GM18502 (cell line): ENCODE measurements around the gene UIMC1.
A peak's percentile ranks its signal among the peaks of the same experiment; 100 is the strongest.
"Not testable (repeated sequence)": the region's sequence is repeated elsewhere in the genome, so short reads cannot be mapped to it uniquely, and the experiment has no call there.

Experiments used
- ATAC-seq: cut with Tn5 transposase; IDR thresholded peaks from one replicate; pipeline ENCODE4 v1.9.1; 2021; ENCODE audit warnings: mild to moderate bottlenecking; ENCODE audit not compliant: unreplicated experiment, poor library complexity

Gene UIMC1

DNA sequence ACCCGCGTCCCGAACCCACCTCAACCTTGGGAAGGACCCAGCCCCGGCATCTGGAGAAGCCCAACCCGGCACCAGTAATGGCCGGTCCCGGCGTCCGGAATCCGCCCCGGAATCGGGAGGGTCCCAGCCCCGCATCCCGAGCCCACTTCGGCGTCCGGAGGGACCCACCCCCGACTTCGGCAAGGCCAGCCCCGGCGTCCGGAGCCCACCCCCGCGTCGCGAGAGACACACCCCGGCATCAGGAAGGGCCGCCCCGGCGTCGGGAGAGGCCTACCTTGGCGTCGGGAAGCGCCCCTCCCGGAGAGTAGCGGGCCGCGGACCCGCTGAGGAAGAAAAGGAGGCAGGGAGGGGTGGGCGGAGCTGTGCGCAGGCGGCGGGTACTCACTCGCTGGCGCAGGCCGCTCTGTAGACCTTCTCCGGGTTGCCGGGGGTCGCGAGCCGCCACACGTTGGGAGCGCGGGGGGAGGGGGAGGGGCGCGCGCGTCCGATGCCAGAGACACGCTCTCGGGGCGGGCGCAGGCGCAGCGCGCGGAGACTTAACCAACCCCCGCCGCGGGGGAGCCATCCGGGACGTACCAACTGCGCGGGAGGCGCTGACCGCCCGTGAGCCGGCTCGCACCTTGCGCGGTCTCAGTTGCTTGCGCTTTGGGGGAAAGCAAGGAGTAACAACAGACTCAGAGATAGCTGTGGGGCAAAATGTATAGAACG is at the start of gene UIMC1:
UIMC1 (minus strand) TSS at position 515 of the 708 bp plus-strand sequence. CDS start 24,164 bp downstream, outside the sequence.
- ATAC-seq, result peak; percentile 73

DNA sequence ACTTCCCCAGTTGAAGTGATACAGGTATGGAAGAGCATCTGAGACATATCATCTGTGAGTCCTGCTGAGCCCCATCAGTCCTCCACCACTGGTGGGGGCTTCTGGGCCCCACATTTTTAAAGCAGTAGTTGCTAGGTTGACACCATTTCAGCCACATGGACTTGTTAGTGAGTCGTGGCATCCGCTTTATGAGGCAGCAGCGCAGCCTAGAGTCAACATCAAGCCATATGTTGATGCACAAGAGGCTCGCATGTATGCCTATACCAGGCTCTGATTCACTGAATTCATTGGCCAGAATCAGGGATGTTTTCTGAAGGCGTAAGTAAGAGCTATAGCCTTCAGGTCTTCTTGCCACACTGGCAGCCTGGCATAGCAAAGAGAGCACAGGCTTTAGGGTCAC is 42.7 kb upstream of the UIMC1 start:
- ATAC-seq, result no peak

DNA sequence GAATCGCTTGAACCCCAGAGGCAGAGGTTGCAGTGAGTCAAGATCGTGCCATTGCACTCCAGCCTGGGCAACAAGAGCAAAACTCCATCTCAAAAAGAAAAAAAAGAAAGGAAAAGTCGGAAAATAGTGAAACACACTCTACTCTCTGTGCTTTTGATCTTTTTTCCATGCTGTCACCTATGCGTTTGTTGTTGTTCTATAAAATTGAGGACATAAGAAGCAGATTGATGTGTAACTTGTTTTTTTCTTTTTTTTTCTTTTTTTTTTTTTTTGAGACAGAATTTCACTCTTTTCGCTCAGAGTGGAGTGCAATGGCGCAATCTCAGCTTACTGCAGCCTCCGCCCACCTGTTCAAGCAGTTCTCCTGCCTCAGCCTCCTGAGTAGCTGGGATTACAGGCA is 42.0 kb upstream of the UIMC1 start:
- not testable (repeated sequence) for ATAC-seq

DNA sequence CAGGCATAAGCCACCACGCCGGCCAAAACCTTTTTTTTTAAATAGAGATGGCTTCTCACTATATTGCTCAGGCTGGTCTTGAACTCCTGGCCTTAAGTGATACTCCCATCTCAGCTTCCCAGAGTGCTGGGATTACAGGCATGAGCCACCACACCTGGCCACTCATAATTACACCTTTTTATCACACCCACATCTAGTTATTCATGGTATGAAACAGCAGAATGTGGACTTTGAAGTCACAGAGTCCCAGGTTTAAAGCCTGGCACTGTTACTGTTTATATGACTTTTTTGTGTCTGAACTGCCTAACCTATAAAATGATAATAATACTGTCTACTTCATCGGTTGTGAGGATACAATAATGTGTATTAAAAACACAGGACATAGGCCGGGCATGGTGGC is 39.1 kb upstream of the UIMC1 start:
- ATAC-seq, result no peak

DNA sequence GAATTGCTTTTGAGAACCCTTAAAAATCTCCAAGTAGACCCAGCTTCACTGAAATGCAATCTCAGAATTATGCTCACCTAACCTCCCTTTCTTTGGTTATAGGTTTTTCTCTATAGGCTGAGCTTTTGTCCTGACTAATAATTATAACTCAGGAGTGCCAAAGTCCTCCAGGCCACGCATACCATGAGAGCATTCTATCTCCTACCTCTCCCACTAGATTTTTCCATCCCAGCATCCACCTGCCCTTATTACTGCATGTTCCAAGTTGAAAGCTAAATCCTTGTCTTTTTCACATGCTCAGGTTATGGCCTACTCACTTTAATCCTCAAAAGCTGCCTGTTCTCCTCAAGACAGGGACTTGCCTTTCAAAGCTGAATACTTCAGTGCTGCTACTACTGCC is 38.1 kb upstream of the UIMC1 start:
- no peak for ATAC-seq

DNA sequence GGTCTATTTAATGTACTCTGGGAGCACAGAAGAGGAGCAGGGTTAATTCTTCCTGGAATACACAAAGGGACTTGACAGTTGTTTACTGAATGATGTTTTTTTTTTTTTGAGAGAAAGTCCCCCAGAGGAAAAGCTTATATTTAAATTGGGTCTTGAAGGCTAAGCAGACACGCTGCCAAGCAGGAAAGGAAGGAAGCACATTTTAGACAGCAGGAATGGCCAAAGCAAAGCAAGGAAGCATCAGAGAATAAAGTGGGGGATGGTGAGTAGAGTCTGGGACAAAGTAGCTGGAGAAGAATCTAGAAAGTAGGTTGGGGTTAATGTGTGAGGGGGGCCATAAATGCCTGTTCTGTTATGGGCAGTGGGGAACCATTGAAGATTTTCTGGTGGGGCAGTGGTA is 37.4 kb upstream of the UIMC1 start:
- no peak for ATAC-seq

DNA sequence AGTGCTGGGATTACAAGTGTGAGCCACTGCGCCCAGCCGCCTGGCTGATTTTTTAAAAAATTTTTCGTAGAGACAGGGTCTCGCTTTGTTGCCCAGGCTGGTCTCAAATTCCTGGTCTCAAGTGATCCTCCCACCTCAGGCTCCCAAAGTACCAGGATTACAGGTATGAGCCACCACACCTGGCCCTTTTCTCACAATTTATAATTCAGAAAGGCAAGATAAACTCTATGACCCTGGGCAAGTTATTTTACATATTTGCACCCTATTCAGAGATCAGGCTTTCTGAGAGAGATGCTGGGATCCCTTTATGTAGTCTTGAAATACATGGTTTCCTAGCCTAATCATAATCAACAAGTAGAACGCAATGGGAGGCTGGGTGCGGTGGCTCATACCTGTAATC is 36.5 kb upstream of the UIMC1 start:
- ATAC-seq, result no peak

DNA sequence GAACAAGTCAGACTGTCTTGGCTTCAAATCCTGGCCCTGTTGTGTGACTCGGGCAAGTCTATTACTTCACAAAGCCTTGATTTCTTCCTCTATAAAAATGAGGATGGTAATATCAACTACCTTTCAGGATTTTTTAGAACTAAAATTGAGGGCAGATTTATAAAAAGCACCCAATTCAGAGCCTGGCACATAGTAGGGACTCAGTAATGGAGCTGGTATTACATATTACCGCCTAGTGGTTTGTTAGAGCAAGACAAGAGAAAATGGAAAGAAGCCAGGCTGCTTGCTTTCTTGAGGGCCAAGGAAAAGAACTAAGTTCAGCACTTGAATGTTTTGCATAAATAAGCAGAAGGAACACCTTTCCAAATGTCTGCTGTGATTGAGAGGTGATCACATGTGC is 35.4 kb upstream of the UIMC1 start:
- ATAC-seq, result no peak

DNA sequence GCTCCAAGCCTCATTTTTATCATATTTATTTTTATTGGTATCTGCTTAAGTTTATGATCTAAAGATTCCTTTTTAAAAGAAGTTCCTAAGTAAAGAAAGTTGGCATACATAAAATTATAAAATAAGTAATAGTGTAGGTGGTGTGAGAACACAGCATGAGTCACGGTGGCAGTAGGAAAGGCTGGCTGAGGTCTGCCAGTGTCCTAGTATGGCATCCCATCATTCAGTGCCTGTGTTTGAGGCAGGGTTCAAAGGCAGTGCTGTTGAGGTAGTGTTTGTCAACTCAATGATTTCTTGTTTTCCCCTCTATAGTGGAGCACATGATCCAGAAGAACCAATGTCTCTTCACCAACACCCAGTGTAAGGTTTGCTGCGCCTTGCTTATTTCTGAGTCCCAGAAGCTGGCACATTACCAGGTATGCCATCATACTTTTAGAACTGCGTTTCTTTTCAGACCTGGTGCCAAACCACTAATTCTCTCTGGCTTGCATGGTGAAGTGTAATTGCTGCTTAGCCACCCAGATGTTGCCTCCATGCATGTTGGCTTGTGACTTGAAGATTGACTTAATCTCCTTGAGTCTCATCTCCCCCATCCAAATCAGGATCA is 34.3 kb upstream of the UIMC1 start:
- ATAC-seq, result no peak

DNA sequence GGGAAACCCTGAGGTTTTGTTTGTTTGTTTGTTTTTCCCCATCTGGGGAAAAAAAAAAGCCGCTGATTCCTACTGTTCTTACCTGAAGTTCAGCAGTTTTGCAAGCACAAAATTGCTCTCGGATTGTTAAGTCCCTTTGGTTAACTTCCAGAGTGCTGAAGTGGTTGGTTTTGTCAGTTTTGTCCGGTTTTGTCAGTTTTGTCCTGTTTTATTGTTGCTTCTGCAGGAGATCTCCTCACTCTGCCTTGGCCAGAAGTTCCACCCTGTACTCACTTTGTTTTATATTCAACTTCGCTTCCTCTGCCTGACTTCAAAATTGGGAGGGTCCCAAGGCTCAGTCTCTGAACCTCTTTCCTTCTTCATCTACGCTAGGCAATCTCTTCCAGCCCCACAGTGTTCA is 30.3 kb upstream of the UIMC1 start:
- no peak for ATAC-seq

DNA sequence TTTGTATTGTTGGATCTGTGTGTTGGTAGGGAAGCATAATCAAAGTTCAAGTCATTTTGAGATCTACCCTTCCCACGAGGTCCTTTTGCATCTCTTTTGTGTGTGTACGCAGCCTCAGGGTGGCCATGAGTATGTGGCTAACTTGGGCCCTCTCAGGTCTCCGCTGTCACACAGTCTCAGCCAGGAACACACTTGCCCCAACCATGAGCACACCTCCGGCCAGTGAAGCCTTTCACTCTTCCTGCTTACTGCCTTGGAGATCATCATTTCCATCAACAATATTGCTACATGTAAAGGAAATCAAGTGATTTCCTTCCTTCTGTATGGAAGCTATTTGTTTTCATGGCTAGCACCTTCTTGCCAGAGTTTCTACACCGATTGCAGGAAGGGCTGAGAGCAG is 29.9 kb upstream of the UIMC1 start:
- no peak for ATAC-seq

DNA sequence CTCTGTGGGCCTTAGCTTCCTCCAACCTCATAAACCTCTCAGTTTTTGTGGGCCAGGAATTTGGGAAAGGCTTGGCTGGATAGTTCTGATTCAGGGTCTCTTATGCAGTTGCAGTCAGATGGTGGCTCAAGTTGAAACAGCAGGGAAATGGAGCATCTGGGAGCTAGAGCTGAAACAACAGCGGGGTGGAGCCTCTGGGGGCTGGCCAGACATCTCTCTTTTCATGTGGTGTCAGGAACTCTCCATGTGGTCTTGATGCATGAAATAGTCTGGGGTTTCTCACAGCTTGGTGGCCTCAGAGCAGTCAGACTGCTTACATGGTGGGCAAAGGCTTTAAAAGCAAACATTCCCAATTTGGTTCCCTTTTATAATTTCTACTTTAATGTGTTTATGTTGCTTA is 29.4 kb upstream of the UIMC1 start:
- ATAC-seq, result no peak

DNA sequence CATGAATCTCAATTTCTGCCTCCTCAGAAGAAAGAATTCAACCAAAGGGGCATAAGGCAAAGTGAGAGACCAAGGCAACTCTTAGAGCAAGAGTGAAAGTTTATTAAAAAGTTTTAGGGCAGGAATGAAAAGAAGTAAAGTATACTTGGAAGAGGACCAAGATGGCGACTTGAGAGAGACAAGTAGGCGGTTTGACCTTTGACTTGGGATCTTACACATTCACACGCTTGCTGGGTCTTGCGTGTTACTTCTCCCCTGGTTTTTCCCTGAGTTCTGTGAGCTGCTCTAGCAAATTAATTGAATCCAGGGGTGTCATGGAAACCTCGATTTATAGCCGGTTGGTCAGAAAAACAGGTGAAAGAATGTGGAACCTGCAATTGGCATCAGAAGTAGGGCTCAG is 22.9 kb upstream of the UIMC1 start:
- no peak for ATAC-seq

DNA sequence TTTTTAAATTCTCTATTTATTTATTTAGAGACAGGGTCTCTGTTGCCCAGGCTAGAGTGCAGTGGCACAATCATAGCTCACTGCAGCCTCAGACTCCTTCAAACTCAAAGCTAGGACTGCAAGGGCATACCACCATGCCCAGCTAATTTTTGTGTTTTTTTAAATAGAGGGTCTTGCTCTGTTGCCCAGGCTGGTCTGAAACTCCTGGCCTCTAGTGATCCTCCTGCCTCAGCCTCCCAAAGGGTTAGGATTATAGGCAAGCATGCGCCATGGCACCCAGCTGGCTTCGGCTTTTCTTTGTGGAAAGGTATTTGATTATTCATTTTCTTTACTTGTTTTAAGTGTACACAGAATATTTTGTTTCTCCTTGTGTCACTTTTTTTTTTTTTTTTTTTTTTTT is 21.1 kb upstream of the UIMC1 start:
- ATAC-seq, result no peak

DNA sequence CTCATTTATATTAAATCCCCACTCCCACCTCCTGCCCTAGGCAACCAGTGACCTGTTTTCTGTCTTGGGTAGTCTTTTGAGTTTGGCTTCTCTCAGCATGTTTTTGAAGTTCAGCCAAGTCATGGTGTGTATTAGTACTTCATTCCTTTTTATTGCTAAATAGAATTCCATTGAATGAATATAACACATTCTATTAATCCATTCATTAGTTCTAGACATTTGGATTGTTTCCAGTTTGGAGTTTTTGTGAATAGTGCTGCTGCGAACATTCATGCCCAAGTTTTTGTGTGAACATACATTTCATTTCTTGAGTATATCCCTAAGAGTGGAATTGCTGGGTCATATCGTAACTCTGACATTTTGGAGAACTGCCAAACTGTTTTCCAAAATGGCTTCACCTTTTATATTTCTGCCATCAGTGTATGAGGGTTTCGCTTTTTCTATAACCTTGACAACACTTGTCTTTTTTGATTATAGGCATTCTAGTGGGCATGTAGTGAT is 18.6 kb upstream of the UIMC1 start:
- no peak for ATAC-seq

DNA sequence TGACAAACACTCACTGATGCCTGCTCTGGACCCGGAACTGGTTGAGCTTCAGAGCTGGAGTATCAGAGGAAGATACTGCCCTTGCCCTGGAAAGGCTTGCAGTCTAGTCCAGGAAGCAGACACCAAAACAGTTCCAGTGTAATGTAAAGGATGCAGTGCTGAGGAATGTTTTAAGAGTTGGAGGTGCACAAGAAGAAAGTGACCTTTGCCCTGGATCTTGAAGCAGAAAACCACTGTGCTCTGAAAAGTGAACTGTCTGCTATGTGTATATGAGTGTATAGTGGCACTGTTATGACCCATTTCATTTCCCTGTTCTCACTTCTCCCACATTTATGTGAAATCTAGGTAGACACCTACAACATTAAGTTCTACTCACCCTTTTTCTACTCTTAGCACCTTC is 18.0 kb upstream of the UIMC1 start:
- ATAC-seq, result no peak

DNA sequence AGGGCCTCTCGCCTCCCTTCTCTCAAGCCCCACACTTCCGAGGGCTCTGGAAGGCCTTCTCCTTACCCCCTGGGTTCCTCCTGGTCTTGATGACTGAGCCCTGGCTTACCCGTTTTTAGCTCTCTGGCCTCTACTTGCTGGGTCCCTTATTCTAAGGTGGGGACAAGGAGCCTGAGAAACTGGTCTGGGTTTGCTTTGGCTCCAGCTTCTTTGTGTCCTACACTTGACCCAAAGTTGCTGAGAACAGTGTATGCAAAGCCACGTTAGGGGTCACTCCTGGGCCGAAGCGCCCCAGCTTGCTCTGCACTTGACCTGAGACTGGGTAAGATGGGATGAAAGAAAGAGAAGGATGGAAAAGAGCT is 16.7 kb upstream of the UIMC1 start:
- ATAC-seq, result peak; percentile 30

DNA sequence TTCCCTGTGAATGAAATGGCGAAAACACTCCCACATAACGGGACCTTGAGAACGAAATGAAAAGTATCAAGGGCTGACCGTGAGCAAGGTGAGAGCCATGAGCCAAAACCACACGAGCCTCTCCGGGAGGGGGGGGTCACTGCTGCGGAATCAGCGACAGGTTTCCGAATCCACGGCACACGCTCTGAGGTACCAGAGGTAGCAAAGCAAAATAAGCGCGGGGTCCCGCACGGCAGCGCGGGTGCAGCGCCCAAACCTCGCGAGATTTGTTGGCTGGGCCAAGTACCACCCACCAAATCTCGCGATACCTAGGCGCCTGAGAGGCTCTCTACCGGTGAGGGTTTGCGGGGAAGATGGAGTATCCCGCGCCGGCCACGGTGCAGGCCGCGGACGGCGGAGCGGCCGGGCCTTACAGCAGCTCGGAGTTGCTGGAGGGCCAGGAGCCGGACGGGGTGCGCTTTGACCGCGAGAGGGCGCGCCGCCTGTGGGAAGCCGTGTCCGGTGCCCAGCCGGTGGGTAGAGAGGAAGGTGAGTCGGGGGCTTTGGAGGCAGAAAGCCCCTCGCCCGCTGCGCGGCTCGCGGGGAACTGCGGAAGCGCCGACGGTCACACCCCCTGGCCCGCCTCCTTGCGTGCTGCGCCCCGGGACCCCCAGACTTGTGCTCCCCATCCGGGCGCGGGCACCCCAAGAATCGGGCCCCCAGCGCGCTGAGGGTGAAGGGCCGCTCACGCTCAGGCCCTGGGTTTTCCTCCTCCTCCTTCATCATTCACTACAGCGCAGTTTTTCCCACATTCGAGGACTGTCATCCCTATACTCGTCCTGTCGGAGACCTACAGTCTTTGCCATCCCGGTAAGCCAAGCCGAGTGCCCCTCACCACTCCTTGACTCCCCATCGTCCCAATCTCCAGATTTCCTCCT is 16.1 kb upstream of the UIMC1 start, which contains the start of gene ZNF346:
ZNF346 (plus strand) TSS at position 311 of the 917 bp plus-strand sequence; CDS start at position 354, 43 bp downstream.
- peak; percentile 86 for ATAC-seq

DNA sequence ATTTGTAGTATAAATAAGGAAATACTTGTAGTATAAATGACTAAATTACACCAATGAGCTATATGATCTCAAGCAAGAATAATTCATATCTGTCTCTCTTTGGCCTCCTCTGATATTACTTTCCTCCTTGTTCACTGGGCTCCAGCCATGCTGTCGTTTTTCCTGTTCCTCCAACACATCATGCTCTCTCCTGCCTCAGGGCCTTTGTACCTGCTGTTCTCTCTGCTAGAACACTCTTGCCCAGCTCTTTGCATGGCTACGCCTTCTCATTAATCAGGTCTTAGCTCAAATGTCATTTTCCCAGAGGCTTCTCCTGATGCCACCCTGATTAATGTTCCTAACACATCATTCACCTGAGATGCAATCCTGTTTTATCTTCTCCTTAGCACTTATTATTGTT is 13.5 kb upstream of the UIMC1 start:
- no peak for ATAC-seq

DNA sequence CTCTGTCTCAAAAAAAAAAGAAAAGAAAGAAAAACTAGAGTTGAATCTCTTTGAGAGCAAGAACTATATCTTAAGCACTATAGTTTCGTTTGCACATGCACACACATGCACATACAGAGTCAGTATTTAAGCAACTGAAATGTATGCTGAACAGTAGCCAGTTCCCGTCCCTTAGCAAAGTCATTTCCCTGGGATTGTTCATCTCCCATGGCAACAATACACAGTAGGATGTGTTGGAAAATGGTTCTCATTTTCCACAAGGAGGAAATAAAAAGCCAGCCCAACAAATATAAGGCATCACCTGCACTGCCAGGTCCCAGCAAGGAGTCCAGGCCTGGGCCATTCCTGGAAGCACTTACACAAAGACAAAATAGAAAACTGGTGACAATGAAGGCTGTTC is 11.8 kb upstream of the UIMC1 start:
- ATAC-seq, result no peak

DNA sequence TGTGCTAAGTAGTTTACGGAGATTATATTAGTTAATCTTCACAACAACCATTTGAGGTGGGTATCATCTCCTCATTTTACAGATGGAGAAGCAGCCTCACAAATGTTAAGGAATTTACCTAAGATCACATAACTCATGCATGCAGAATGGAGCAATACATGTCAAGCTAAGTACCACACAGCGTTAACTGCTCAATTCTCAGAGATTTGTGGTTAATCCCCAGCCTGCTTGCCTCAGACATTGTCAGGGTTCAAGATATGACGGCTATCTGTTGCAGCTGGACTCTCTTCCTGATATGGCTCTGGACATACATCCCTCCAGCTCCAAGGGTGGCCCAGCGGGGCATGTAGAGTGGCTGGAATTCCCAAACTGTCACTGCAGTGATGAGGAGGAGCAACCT is 8.6 kb upstream of the UIMC1 start:
- ATAC-seq, result no peak
